ENCODE measurements around the gene VSIG2. TPM values are rescaled to one million over a fixed set of nuclear protein-coding genes. Genes with fewer than 3 reads are reported as not detected.
"Not testable (repeated sequence)": the region's sequence is repeated elsewhere in the genome, so short reads cannot be mapped to it uniquely, and the experiment has no call there.

Gene VSIG2
- total RNA-seq, 4 donors from 2014 or later = 1.9 to 2.2 TPM; not detected in 2

- Histone ChIP-seq H3K27ac (no peak overlapping the region), H3K4me1 (no peaks in the 10 kb centered on the region), H3K4me3 (no peak overlapping the region), H3K27me3 (no peaks in the 10 kb centered on the region), H3K36me3 (no peaks in the 10 kb centered on the region), H3K9me3 (no peaks in the 10 kb centered on the region)
- no peak for DNase-seq
- intact Hi-C loops (cut with DNase I; ENCODE audit: low total_unique reads) = no loop called here
- TF ChIP-seq POLR2A (IDR thresholded peaks at IDR 0.05) (no peak), CTCF (IDR thresholded peaks at IDR 0.05) (no peak)
These were observed 32.0 kb upstream of the VSIG2 start for GRCh38 chr11:124784051-124784450.

GRCh38 chr11:124783002-124783401 lies 30.9 kb upstream of the VSIG2 start:
- intact Hi-C loops (cut with DNase I; ENCODE audit: low total_unique reads) = no loop called here
- Histone ChIP-seq H3K4me1 (no peaks in the 10 kb centered on the region), H3K4me3 (no peak overlapping the region), H3K36me3 (no peaks in the 10 kb centered on the region), H3K27me3 (no peaks in the 10 kb centered on the region), H3K27ac (no peak overlapping the region), H3K9me3 (no peaks in the 10 kb centered on the region)
- no peak for DNase-seq
- TF ChIP-seq CTCF (IDR thresholded peaks at IDR 0.05) (no peak), POLR2A (IDR thresholded peaks at IDR 0.05) (no peak)

- intact Hi-C loops (cut with DNase I; ENCODE audit: low total_unique reads) = no loop called here
- DNase-seq = no peak
- H3K36me3 ChIP-seq = no peaks in the 10 kb centered on the region
- H3K4me3 ChIP-seq = no peak overlapping the region
- no peaks in the 10 kb centered on the region for H3K27me3 ChIP-seq
- no peaks in the 10 kb centered on the region for H3K9me3 ChIP-seq
- H3K4me1 ChIP-seq = no peaks in the 10 kb centered on the region
- no peak overlapping the region for H3K27ac ChIP-seq
- no peak for TF ChIP-seq POLR2A (IDR thresholded peaks at IDR 0.05)
- no peak for TF ChIP-seq CTCF (IDR thresholded peaks at IDR 0.05)
These were observed 27.5 kb upstream of the VSIG2 start for GRCh38 chr11:124779568-124779967.

GRCh38 chr11:124778281-124778680 lies 26.2 kb upstream of the VSIG2 start:
- DNase-seq = no peak
- no peaks in the 10 kb centered on the region for H3K9me3 ChIP-seq
- no peaks in the 10 kb centered on the region for H3K27me3 ChIP-seq
- intact Hi-C loops (cut with DNase I; ENCODE audit: low total_unique reads) = no loop called here
- H3K4me3 ChIP-seq = no peak overlapping the region
- no peaks in the 10 kb centered on the region for H3K36me3 ChIP-seq
- H3K4me1 ChIP-seq = no peaks in the 10 kb centered on the region
- TF ChIP-seq CTCF (IDR thresholded peaks at IDR 0.05) = no peak
- no peak for TF ChIP-seq POLR2A (IDR thresholded peaks at IDR 0.05)
- H3K27ac ChIP-seq = no peak overlapping the region

GRCh38 chr11:124776865-124777645 lies 25.0 kb upstream of the VSIG2 start:
- no peak for DNase-seq
- intact Hi-C loops (cut with DNase I; ENCODE audit: low total_unique reads) = no loop called here
- no peaks in the 10 kb centered on the region for H3K4me1 ChIP-seq
- H3K27ac ChIP-seq = peak overlapping the region in 1 of 2 donors; percentile 28
- H3K4me3 ChIP-seq = no peak overlapping the region
- no peaks in the 10 kb centered on the region for H3K36me3 ChIP-seq
- no peaks in the 10 kb centered on the region for H3K9me3 ChIP-seq
- no peaks in the 10 kb centered on the region for H3K27me3 ChIP-seq
- TF ChIP-seq CTCF (IDR thresholded peaks at IDR 0.05) (no peak), POLR2A (IDR thresholded peaks at IDR 0.05) (no peak)

DNA sequence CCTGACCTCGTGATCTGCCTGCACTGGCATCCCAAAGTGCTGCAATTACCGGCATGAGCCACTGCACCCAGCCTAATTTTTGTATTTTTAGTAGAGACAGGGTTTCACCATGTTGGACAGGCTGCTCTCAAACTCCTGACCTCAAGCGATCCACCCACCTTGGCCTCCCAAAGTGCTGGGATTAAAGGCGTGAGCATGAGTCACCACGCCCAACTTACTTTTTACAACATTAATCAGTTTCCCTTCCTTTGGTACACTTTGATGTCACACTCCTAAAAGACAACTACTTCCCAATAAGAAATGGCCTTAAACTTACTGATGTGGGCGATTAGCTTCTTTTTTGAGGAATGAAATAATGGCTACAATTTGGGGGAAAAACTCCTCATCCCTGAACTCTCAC lies 18.9 kb upstream of the VSIG2 start:
- H3K4me3 ChIP-seq; H3K27ac ChIP-seq; H3K27me3 ChIP-seq; H3K36me3 ChIP-seq; H3K4me1 ChIP-seq; H3K9me3 ChIP-seq; intact Hi-C loops (cut with DNase I; ENCODE audit: low total_unique reads); DNase-seq: not testable (repeated sequence)

All from uterus (tissue), 4 donors.